Trophoblast cell (in vitro differentiated cells and primary cell): Measurements from ENCODE around the gene MDH1.

Experiments used
- DNase-seq, 2 donors: peaks; one replicate each; pipeline ENCODE4 v3.0.0-alpha.2; 2016
- H2AFZ ChIP-seq: 2 replicates; pipeline ENCODE4 v1.6.1; 2013; ENCODE audit warnings: low read length, moderate library complexity, mild to moderate bottlenecking; ENCODE audit not compliant: insufficient read depth, poor library complexity
- H2AK5ac ChIP-seq: 2 replicates; pipeline ENCODE4 v1.6.1; 2013; ENCODE audit warnings: mild to moderate bottlenecking, low read length
- H2BK120ac ChIP-seq: 2 replicates; pipeline ENCODE4 v1.6.1; 2013; ENCODE audit warnings: low read length, mild to moderate bottlenecking, moderate library complexity; ENCODE audit not compliant: insufficient read depth, poor library complexity
- H2BK12ac ChIP-seq: 2 replicates; pipeline ENCODE4 v1.6.1; 2013; ENCODE audit warnings: mild to moderate bottlenecking, low read length, moderate library complexity
- H2BK5ac ChIP-seq: 2 replicates; pipeline ENCODE4 v1.6.1; 2013; ENCODE audit warnings: low read length, low read depth, moderate library complexity, mild to moderate bottlenecking; ENCODE audit not compliant: poor library complexity
- H3K14ac ChIP-seq: 2 replicates; pipeline ENCODE4 v1.6.1; 2013; ENCODE audit warnings: mild to moderate bottlenecking, low read length
- H3K18ac ChIP-seq: 2 replicates; pipeline ENCODE4 v1.6.1; 2013; ENCODE audit warnings: mild to moderate bottlenecking, low read length
- H3K23ac ChIP-seq: 2 replicates; pipeline ENCODE4 v1.6.1; 2013; ENCODE audit warnings: low read length
- H3K27ac ChIP-seq: 2 replicates; pipeline ENCODE4 v1.5.1; 2013; ENCODE audit warnings: low read depth, mild to moderate bottlenecking, inconsistent platforms, low read length, moderate library complexity
- H3K27me3 ChIP-seq: 2 replicates; pipeline ENCODE4 v1.6.1; 2013; ENCODE audit warnings: inconsistent platforms, mild to moderate bottlenecking, low read length, moderate library complexity; ENCODE audit not compliant: insufficient read depth
- H3K36me3 ChIP-seq, 2 experiments: 1 replicate in 1 of 2; 2 replicates in 1 of 2; pipeline ENCODE4 v1.6.1; 2013; ENCODE audit warnings: low read length in 2 of 2, mild to moderate bottlenecking in 2 of 2, moderate library complexity in 1 of 2; ENCODE audit not compliant: insufficient read depth in 2 of 2, control insufficient read depth in 1 of 2
- H3K4ac ChIP-seq: 2 replicates; pipeline ENCODE4 v1.6.1; 2013; ENCODE audit warnings: low read depth, mild to moderate bottlenecking, low read length, moderate library complexity
- H3K4me1 ChIP-seq, 2 experiments: 1 replicate in 1 of 2; 2 replicates in 1 of 2; pipeline ENCODE4 v1.6.1; 2013; ENCODE audit warnings: low read length in 2 of 2, mild to moderate bottlenecking in 2 of 2, moderate library complexity in 1 of 2; ENCODE audit not compliant: insufficient read depth in 2 of 2, control insufficient read depth in 1 of 2
- H3K4me2 ChIP-seq: 2 replicates; pipeline ENCODE4 v1.6.1; 2013; ENCODE audit warnings: inconsistent platforms, mild to moderate bottlenecking, low read length, moderate library complexity
- H3K4me3 ChIP-seq: 2 replicates; pipeline ENCODE4 v1.5.1; 2013; ENCODE audit warnings: mild to moderate bottlenecking, low read depth, low read length, inconsistent platforms
- H3K79me1 ChIP-seq: one replicate; pipeline ENCODE4 v1.6.1; 2013; ENCODE audit warnings: low read length
- H3K79me2 ChIP-seq: 2 replicates; pipeline ENCODE4 v1.6.1; 2013; ENCODE audit warnings: low read length, mild to moderate bottlenecking; ENCODE audit not compliant: control insufficient read depth, insufficient read depth, poor library complexity
- H3K9ac ChIP-seq: 2 replicates; pipeline ENCODE4 v1.6.1; 2013; ENCODE audit warnings: mild to moderate bottlenecking, low read length
- H3K9me3 ChIP-seq: 2 replicates; pipeline ENCODE4 v1.6.1; 2013; ENCODE audit warnings: low read depth, mild to moderate bottlenecking, control low read depth, inconsistent platforms, low read length; ENCODE audit not compliant: insufficient read depth
- H4K12ac ChIP-seq: 2 replicates; pipeline ENCODE4 v1.6.1; 2013; ENCODE audit warnings: low read depth, mild to moderate bottlenecking, low read length, moderate library complexity
- H4K8ac ChIP-seq: 2 replicates; pipeline ENCODE4 v1.6.1; 2013; ENCODE audit warnings: low read depth, mild to moderate bottlenecking, low read length, moderate library complexity
- H4K91ac ChIP-seq: one replicate; pipeline ENCODE4 v1.6.1; 2013; ENCODE audit warnings: low read depth, mild to moderate bottlenecking, low read length, moderate library complexity
- WGBS: extraction: QIAGEN DNeasy Blood & Tissue Kit; methylation state at CpG from one replicate; pipeline ENCODE4 v1.1.7; 2013; ENCODE audit warnings: missing lambda C conversion rate; ENCODE audit not compliant: insufficient read length, insufficient coverage; ENCODE audit errors: extremely low coverage; 5-methylcytosine and 5-hydroxymethylcytosine counted together

The MDH1 gene

GRCh38 chr2:63589148-63589958 is 590 bp downstream of the MDH1 start:
- Histone ChIP-seq H3K4me2 (peak overlapping the region; percentile 94), H2AFZ (peak overlapping the region; percentile 86), H2BK12ac (no peak overlapping the region), H3K4me3 (peak overlapping the region; percentile 86), H3K9ac (peak overlapping the region; percentile 94), H2AK5ac (no peak overlapping the region), H2BK5ac (peak overlapping the region; percentile 45), H3K4me1 (peaks cover 0 to 2% of the 10 kb centered on the region in 2 experiments), H3K23ac (no peak overlapping the region), H3K14ac (peak overlapping the region; percentile 71), H3K9me3 (no peaks in the 10 kb centered on the region), H3K4ac (peak overlapping the region; percentile 71), H4K91ac (peak overlapping the region; percentile 25), H3K79me1 (peaks cover 9% of the 10 kb centered on the region), H4K8ac (peak overlapping the region; percentile 88), H3K27ac (peak overlapping the region; percentile 65), H3K18ac (peak overlapping the region; percentile 83), H2BK120ac (peak overlapping the region; percentile 57), H3K36me3 (peaks cover 0 to 2% of the 10 kb centered on the region in 2 experiments), H3K27me3 (peaks cover 2% of the 10 kb centered on the region), H4K12ac (no peak overlapping the region), H3K79me2 (peaks cover 7% of the 10 kb centered on the region)
- no CpG with 5 or more reads among the region's 26 CpGs for WGBS
- DNase-seq = no peak

GRCh38 chr2:63590626-63591408 is 2.1 kb downstream of the MDH1 start:
- peaks cover 0 to 3% of the 10 kb centered on the region in 2 experiments for H3K36me3 ChIP-seq
- WGBS = no CpG with 5 or more reads among the region's 3 CpGs
- H3K23ac ChIP-seq = no peak overlapping the region
- H3K14ac ChIP-seq = no peak overlapping the region
- H4K12ac ChIP-seq = no peak overlapping the region
- H2BK5ac ChIP-seq = no peak overlapping the region
- no peak overlapping the region for H2BK120ac ChIP-seq
- no peak overlapping the region for H3K4me2 ChIP-seq
- H3K18ac ChIP-seq = no peak overlapping the region
- H3K4ac ChIP-seq = peak overlapping the region; percentile 10
- H3K27me3 ChIP-seq = peaks cover 2% of the 10 kb centered on the region
- no peak overlapping the region for H4K91ac ChIP-seq
- H2AFZ ChIP-seq = no peak overlapping the region
- no peak for DNase-seq
- no peak overlapping the region for H4K8ac ChIP-seq
- no peak overlapping the region for H3K9ac ChIP-seq
- no peak overlapping the region for H2AK5ac ChIP-seq
- peaks cover 7% of the 10 kb centered on the region for H3K79me2 ChIP-seq
- H3K4me1 ChIP-seq = peaks cover 0 to 2% of the 10 kb centered on the region in 2 experiments
- no peak overlapping the region for H2BK12ac ChIP-seq
- no peak overlapping the region for H3K27ac ChIP-seq
- H3K9me3 ChIP-seq = no peaks in the 10 kb centered on the region
- H3K79me1 ChIP-seq = peaks cover 9% of the 10 kb centered on the region
- no peak overlapping the region for H3K4me3 ChIP-seq

- H3K27me3 ChIP-seq = peaks cover 2% of the 10 kb centered on the region
- no peak for DNase-seq
- H3K27ac ChIP-seq = no peak overlapping the region
- no peak overlapping the region for H3K4me2 ChIP-seq
- H3K36me3 ChIP-seq = peaks cover 0 to 3% of the 10 kb centered on the region in 2 experiments
- H2BK5ac ChIP-seq = no peak overlapping the region
- H3K4ac ChIP-seq = no peak overlapping the region
- no peak overlapping the region for H4K12ac ChIP-seq
- no peak overlapping the region for H2BK120ac ChIP-seq
- no peak overlapping the region for H3K9ac ChIP-seq
- WGBS = no CpG with 5 or more reads among the region's 3 CpGs
- H4K8ac ChIP-seq = no peak overlapping the region
- no peak overlapping the region for H3K14ac ChIP-seq
- peaks cover 9% of the 10 kb centered on the region for H3K79me1 ChIP-seq
- H3K18ac ChIP-seq = no peak overlapping the region
- H3K79me2 ChIP-seq = peaks cover 7% of the 10 kb centered on the region
- no peak overlapping the region for H2AFZ ChIP-seq
- H2AK5ac ChIP-seq = no peak overlapping the region
- no peak overlapping the region for H2BK12ac ChIP-seq
- H3K9me3 ChIP-seq = no peaks in the 10 kb centered on the region
- H3K23ac ChIP-seq = no peak overlapping the region
- peaks cover 0 to 2% of the 10 kb centered on the region in 2 experiments for H3K4me1 ChIP-seq
- H4K91ac ChIP-seq = no peak overlapping the region
- H3K4me3 ChIP-seq = no peak overlapping the region
Observed at GRCh38 chr2:63591566-63592175, 2.9 kb downstream of the MDH1 start.

GRCh38 chr2:63594660-63595059 is 5.9 kb downstream of the MDH1 start:
- Histone ChIP-seq H4K12ac (no peak overlapping the region), H2AFZ (no peak overlapping the region), H3K4ac (no peak overlapping the region), H3K4me3 (no peak overlapping the region), H4K8ac (no peak overlapping the region), H3K9me3 (no peaks in the 10 kb centered on the region), H2BK12ac (no peak overlapping the region), H3K14ac (no peak overlapping the region), H3K36me3 (peaks cover 0 to 5% of the 10 kb centered on the region in 2 experiments), H3K23ac (no peak overlapping the region), H3K4me1 (no peaks in the 10 kb centered on the region), H4K91ac (no peak overlapping the region), H3K79me2 (peaks cover 2% of the 10 kb centered on the region), H3K27me3 (no peaks in the 10 kb centered on the region), H3K9ac (no peak overlapping the region), H2BK5ac (no peak overlapping the region), H3K4me2 (no peak overlapping the region), H3K79me1 (no peaks in the 10 kb centered on the region), H3K18ac (no peak overlapping the region), H3K27ac (no peak overlapping the region), H2AK5ac (no peak overlapping the region), H2BK120ac (no peak overlapping the region)
- no CpG with 5 or more reads among the region's 3 CpGs for WGBS
- no peak for DNase-seq
